Measurements from ENCODE around the gene CCSER2.

CCSER2 gene

DNA sequence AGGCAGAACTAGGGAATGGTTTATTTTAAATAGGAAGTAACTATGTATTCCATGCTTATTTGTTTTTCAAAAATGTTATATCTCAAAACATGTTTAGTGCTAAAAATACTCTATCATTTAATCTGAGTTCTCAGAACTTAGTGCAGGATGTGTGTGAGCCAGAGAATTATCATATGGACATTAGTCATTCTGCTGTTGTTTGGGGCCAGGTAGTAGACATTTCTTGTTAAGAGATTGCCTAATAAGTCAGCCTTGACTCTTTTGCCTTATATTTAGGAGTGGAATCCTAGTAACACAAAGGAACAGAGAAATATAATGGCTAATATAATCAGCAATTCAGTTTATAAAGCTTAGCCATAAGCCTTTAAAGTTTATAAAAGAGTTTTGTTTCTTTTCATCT lies 149.8 kb downstream of the CCSER2 start:
- no peak overlapping the region for H3K4me3 ChIP-seq (replicated peaks; ENCODE audit: low read depth, low read length)
- no peak for DNase-seq (ENCODE audit: extremely low read depth, low read depth)
- TF ChIP-seq, protein P1, sequence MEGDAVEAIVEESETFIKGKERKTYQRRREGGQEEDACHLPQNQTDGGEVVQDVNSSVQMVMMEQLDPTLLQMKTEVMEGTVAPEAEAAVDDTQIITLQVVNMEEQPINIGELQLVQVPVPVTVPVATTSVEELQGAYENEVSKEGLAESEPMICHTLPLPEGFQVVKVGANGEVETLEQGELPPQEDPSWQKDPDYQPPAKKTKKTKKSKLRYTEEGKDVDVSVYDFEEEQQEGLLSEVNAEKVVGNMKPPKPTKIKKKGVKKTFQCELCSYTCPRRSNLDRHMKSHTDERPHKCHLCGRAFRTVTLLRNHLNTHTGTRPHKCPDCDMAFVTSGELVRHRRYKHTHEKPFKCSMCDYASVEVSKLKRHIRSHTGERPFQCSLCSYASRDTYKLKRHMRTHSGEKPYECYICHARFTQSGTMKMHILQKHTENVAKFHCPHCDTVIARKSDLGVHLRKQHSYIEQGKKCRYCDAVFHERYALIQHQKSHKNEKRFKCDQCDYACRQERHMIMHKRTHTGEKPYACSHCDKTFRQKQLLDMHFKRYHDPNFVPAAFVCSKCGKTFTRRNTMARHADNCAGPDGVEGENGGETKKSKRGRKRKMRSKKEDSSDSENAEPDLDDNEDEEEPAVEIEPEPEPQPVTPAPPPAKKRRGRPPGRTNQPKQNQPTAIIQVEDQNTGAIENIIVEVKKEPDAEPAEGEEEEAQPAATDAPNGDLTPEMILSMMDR (IDR thresholded peaks at IDR 0.05; ENCODE audit: low read depth, low read length, missing control alignments) = no peak

GRCh38 chr10:84478679-84479078 lies 150.3 kb downstream of the CCSER2 start:
- DNase-seq (ENCODE audit: extremely low read depth, low read depth) = no peak
- H3K4me3 ChIP-seq (replicated peaks; ENCODE audit: low read depth, low read length) = no peak overlapping the region
- TF ChIP-seq, protein P1 (IDR thresholded peaks at IDR 0.05; ENCODE audit: low read depth, low read length, missing control alignments) = no peak

- H3K4me3 ChIP-seq (replicated peaks; ENCODE audit: low read depth, low read length) = no peak overlapping the region
- DNase-seq (ENCODE audit: extremely low read depth, low read depth) = no peak
- TF ChIP-seq, protein P1 (IDR thresholded peaks at IDR 0.05; ENCODE audit: low read depth, low read length, missing control alignments) = no peak
Observed at GRCh38 chr10:84484541-84484940, 156.2 kb downstream of the CCSER2 start.

DNA sequence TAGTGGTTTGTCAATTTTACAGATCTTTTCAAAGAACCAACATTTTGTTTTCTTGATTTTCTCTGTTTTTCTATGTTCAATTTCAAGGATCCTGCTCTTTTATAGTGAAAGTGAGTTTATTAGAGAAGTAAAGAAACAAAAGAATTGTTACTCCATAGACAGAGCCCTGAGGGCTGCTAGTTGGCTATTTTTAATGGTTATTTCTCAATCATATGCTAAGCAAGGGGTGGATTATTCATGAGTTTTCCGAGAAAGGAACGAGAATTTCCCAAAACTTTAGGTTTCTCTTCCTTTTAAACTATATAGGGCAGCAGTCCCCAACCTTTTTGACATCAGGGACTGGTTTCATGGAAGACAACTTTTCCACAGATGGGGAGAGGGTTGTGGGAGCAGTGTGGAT lies 165.0 kb downstream of the CCSER2 start:
- no peak overlapping the region for H3K4me3 ChIP-seq (replicated peaks; ENCODE audit: low read depth, low read length)
- DNase-seq (ENCODE audit: extremely low read depth, low read depth) = no peak
- TF ChIP-seq, protein P1 (IDR thresholded peaks at IDR 0.05; ENCODE audit: low read depth, low read length, missing control alignments) = no peak

DNA sequence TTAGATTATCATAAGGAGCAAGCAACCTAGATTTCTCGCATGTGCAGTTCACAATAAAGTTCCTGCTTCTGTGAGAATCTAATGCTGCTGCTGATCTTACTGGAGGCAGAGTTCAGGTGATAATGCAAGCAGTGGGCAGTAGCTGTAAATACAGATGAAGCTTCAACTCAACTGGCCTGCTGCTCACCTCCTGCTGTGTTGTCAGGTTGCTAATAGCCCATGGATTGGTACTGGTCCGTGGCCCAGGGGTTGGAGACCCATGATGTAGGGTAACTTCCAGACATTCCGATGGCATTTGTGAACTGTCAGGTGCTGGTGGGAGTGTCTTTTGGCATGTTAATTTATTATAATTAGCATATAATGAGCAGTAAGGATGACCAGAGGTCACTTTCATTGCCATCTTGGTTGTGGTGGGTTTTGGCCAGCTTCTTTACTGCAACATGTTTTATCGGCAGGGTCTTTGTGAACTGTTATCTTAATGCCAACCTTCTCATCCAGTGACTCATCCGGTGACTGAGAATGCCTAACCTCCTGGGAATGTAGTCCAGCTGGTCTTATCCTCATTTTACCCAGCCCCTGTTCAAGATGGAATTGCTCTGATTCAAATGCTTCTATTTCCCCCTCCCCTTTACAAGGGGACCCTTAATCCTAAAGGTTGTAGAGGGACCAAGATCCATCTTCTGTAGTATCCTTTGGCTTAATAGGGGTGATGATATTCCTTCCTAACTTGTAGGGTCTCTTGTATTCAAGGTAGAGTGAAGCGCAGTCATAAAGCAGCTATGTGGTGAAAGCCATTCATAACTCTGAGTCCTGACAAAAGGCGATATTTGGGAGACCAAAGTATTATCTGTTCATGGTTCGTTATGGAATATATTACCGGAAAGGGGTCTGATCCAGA lies 165.8 kb downstream of the CCSER2 start:
- TF ChIP-seq, protein P1 (IDR thresholded peaks at IDR 0.05; ENCODE audit: low read depth, low read length, missing control alignments) = no peak
- peak; percentile 12 for DNase-seq (ENCODE audit: extremely low read depth, low read depth)
- H3K4me3 ChIP-seq (replicated peaks; ENCODE audit: low read depth, low read length) = no peak overlapping the region

- TF ChIP-seq, protein P1 (IDR thresholded peaks at IDR 0.05; ENCODE audit: low read depth, low read length, missing control alignments) = no peak
- no peak for DNase-seq (ENCODE audit: extremely low read depth, low read depth)
- no peak overlapping the region for H3K4me3 ChIP-seq (replicated peaks; ENCODE audit: low read depth, low read length)
Observed at GRCh38 chr10:84494849-84495180, 166.4 kb downstream of the CCSER2 start.

Data from HFF-Myc (cell line).